Stomach (tissue), 9 donors: Measurements from ENCODE around the gene CD81. TPM values are rescaled to one million over a fixed set of nuclear protein-coding genes. Genes with fewer than 3 reads are reported as not detected.

Source experiments
- DNase-seq, 2 donors: peaks; one replicate each; pipeline versions ENCODE4 v3.0.0 to v3.0.0-alpha.2; 2013 to 2019
- H3K27ac ChIP-seq, 5 donors: fragments of 200-600 bp in 4 of 5; sonication (generic) in 4 of 5; one replicate each; pipeline ENCODE4 v1.5.1; 2013 to 2019; ENCODE audit warnings: mild to moderate bottlenecking in 1 of 5, moderate library complexity in 1 of 5
- H3K27me3 ChIP-seq, 3 donors: fragments of 200-600 bp; sonication (generic); one replicate each; pipeline ENCODE4 v1.5.1; 2017 to 2019; ENCODE audit warnings: mixed run types in 1 of 3
- H3K36me3 ChIP-seq, 4 donors: fragments of 200-600 bp; sonication (generic); 1 replicate in 3 of 4; 2 replicates in 1 of 4; pipeline ENCODE4 v1.5.1; 2016 to 2019
- H3K4me1 ChIP-seq, 4 donors: fragments of 200-600 bp; sonication (generic); one replicate each; pipeline ENCODE4 v1.5.1; 2016 to 2019
- H3K4me3 ChIP-seq, 4 donors: fragments of 200-600 bp; sonication (generic) in 3 of 4; one replicate each; pipeline ENCODE4 v1.5.1; 2016 to 2019; ENCODE audit warnings: mild to moderate bottlenecking in 1 of 4
- H3K9me3 ChIP-seq, 4 donors: fragments of 200-600 bp; sonication (generic); one replicate each; pipeline ENCODE4 v1.5.1; 2016 to 2019
- CTCF ChIP-seq, 7 experiments: fragments of 450-650 bp in 4 of 7; fragments of 200-600 bp in 3 of 7; sonication (generic) in 3 of 7; IDR thresholded peaks; one replicate each; pipeline ENCODE4 v1.5.1; 2016 to 2019; ENCODE audit warnings: antibody characterized with exemption in 7 of 7, control low read depth in 2 of 7, mild to moderate bottlenecking in 1 of 7
- EP300 ChIP-seq: sonication (generic); formaldehyde crosslinking; IDR thresholded peaks from one replicate; pipeline ENCODE4 v1.6.1; 2017; ENCODE audit warnings: antibody characterized with exemption
- POLR2A ChIP-seq, 4 donors: fragments of 450-650 bp; IDR thresholded peaks; one replicate each; pipeline ENCODE4 v1.6.1; 2016; ENCODE audit warnings: antibody characterized with exemption in 4 of 4, control low read depth in 2 of 4, mild to moderate bottlenecking in 1 of 4, moderate library complexity in 1 of 4
- POLR2AphosphoS5 ChIP-seq, 3 donors: sonication (generic); formaldehyde crosslinking; IDR thresholded peaks; one replicate each; pipeline ENCODE4 v1.6.1; 2016; ENCODE audit warnings: antibody characterized with exemption in 3 of 3
- WGBS, 5 donors: extraction: QIAGEN DNeasy Blood & Tissue Kit in 3 of 5; methylation state at CpG; one replicate each; pipeline versions ENCODE4 v1.1.5 to v1.1.7; 2013 to 2018; 5-methylcytosine and 5-hydroxymethylcytosine counted together
- intact Hi-C: fragments of 100-400 bp; cut with DNase I; formaldehyde crosslinking; loops from one replicate; pipeline ENCODE4 v1.15.1; 2023; ENCODE audit warnings: low total_unique reads
- polyA plus RNA-seq, 3 donors: library from polyadenylated mRNA; stranded (reverse); fragments of 200-250 nt; gene quantifications; one replicate each; pipeline ENCODE4 v1.2.3, GENCODE V29; 2013
- total RNA-seq, 5 donors: library from RNA; depleted of rRNA; stranded (reverse); fragments of >200 nt; gene quantifications; one replicate each; pipeline versions ENCODE4 v1.1.0 to v1.2.3, GENCODE V29; 2014 to 2016
- donor health status: healthy with polysubstance abuse.
- donor health status: Bipolar disorder and iron deficiency.
- donor health status: healthy.

The CD81 gene
- total and polyA plus RNA-seq, 8 donors = 95.0 to 327 (median 223) TPM

- intact Hi-C loops = no loop called here
- no peak for TF ChIP-seq POLR2A (IDR thresholded peaks at IDR 0.05)
- TF ChIP-seq CTCF (IDR thresholded peaks at IDR 0.05) = no peak
- TF ChIP-seq POLR2AphosphoS5 (IDR thresholded peaks at IDR 0.05) = no peak
- no peak for TF ChIP-seq EP300
- peak overlapping the region in 3 of 5 donors; percentile 10 to 99 (median 80) for H3K27ac ChIP-seq
- H3K9me3 ChIP-seq = no peaks in the 10 kb centered on the region
- peaks cover 26 to 67% (median 47%) of the 10 kb centered on the region in 4 donors for H3K4me1 ChIP-seq
- H3K4me3 ChIP-seq = no peak overlapping the region
- WGBS, 5 donors = 78 to 84% (median 81%) methylated on average over 28 to 34 of the region's 34 CpGs
- peaks cover 58 to 90% (median 86%) of the 10 kb centered on the region in 4 donors for H3K36me3 ChIP-seq
- H3K27me3 ChIP-seq = no peaks in the 10 kb centered on the region
- DNase-seq = no peak
Measured at GRCh38 chr11:2393941-2394817, 17.1 kb downstream of the CD81 start.

DNA sequence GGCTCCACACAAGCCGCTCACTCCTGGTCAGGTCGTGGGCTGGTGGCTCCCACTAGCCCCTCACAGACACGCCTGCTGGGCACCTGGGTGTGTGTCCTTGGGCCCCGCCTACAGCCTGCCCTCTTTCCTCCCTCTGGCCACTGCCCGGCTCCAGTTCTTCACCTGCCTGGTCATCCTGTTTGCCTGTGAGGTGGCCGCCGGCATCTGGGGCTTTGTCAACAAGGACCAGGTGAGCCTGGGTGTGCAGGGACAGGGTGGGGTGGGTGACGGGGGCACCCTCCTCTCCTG is 17.7 kb downstream of the CD81 start:
- DNase-seq = no peak
- intact Hi-C loops = no loop called here
- H3K27ac ChIP-seq = peak overlapping the region in 3 of 5 donors; percentile 10 to 99 (median 80)
- no peaks in the 10 kb centered on the region for H3K9me3 ChIP-seq
- 60 to 91% (median 71%) methylated on average over 6 to 8 of the region's 8 CpGs for WGBS, 5 donors
- no peak overlapping the region for H3K4me3 ChIP-seq
- H3K4me1 ChIP-seq = peaks cover 24 to 67% (median 47%) of the 10 kb centered on the region in 4 donors
- peaks cover 58 to 90% (median 86%) of the 10 kb centered on the region in 4 donors for H3K36me3 ChIP-seq
- H3K27me3 ChIP-seq = no peaks in the 10 kb centered on the region
- TF ChIP-seq EP300 = no peak
- TF ChIP-seq POLR2A (IDR thresholded peaks at IDR 0.05) = no peak
- TF ChIP-seq POLR2AphosphoS5 (IDR thresholded peaks at IDR 0.05) = no peak
- no peak for TF ChIP-seq CTCF (IDR thresholded peaks at IDR 0.05)

DNA sequence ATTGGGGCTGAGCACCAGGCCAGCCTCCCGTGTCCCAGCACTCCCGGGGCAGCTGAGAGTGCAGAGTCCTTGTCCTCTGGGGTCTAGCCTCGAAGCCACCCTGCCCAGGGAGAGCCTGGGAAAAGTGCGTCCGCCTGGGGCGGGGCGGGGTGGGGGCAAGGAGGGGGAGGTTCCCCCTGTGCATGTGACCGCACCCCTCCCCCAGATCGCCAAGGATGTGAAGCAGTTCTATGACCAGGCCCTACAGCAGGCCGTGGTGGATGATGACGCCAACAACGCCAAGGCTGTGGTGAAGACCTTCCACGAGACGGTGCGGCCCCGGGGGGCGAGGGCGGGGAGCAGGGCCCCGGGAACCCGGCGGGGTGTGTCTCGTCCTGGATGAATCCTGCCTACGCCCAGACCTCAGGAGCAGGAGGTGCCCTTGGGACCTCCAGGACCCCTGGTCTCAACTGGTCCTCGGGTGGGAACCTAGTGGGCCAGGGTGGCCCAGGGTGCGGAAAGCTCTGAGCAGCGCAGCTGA is 18.2 kb downstream of the CD81 start:
- Histone ChIP-seq H3K4me3 (no peak overlapping the region), H3K36me3 (peaks cover 58 to 87% (median 84%) of the 10 kb centered on the region in 4 donors), H3K9me3 (no peaks in the 10 kb centered on the region), H3K27ac (peak overlapping the region in 2 of 5 donors; percentile 80 to 99), H3K4me1 (peaks cover 19 to 64% (median 43%) of the 10 kb centered on the region in 4 donors), H3K27me3 (no peaks in the 10 kb centered on the region)
- intact Hi-C loops = no loop called here
- DNase-seq = no peak
- WGBS, 5 donors = 78 to 86% (median 84%) methylated on average over 14 to 26 of the region's 26 CpGs
- TF ChIP-seq POLR2AphosphoS5 (IDR thresholded peaks at IDR 0.05) (no peak), CTCF (IDR thresholded peaks at IDR 0.05) (no peak), EP300 (no peak), POLR2A (IDR thresholded peaks at IDR 0.05) (no peak)

- no peak for DNase-seq
- TF ChIP-seq POLR2AphosphoS5 (IDR thresholded peaks at IDR 0.05) = no peak
- TF ChIP-seq EP300 = no peak
- Histone ChIP-seq H3K4me1 (peaks cover 15 to 58% (median 37%) of the 10 kb centered on the region in 4 donors), H3K27ac (no peak overlapping the region), H3K36me3 (peaks cover 58 to 81% (median 79%) of the 10 kb centered on the region in 4 donors), H3K9me3 (no peaks in the 10 kb centered on the region), H3K27me3 (no peaks in the 10 kb centered on the region), H3K4me3 (no peak overlapping the region)
- WGBS, 5 donors = 81 to 92% (median 86%) methylated on average over 11 to 17 of the region's 17 CpGs
- intact Hi-C loops = no loop called here
Measured at GRCh38 chr11:2395856-2396255, 18.7 kb downstream of the CD81 start.
